Activated CD4-positive, alpha-beta T cell treated with anti-CD3 and anti-CD28 coated beads, Interleukin-2, amount 10 ng/mL, durations not matched to agents 24 days and 14 days (primary cell): ENCODE data around the gene PTH2R. TPM values are rescaled to one million over a fixed set of nuclear protein-coding genes. Genes with fewer than 3 reads are reported as not detected.
"Not testable (repeated sequence)": the region's sequence is repeated elsewhere in the genome, so short reads cannot be mapped to it uniquely, and the experiment has no call there.

Source experiments
- DNase-seq: peaks from one replicate; pipeline ENCODE4 v3.0.0; 2022
- H3K27ac Mint-ChIP-seq: one replicate; pipeline ENCODE4 v1.8.0; 2022; ENCODE audit warnings: mild to moderate bottlenecking, mixed read lengths
- H3K27me3 Mint-ChIP-seq: one replicate; pipeline ENCODE4 v1.8.0; 2022; ENCODE audit warnings: mixed read lengths
- H3K36me3 Mint-ChIP-seq: one replicate; pipeline ENCODE4 v1.8.0; 2022; ENCODE audit warnings: low read depth, mild to moderate bottlenecking, mixed read lengths
- H3K4me1 Mint-ChIP-seq: one replicate; pipeline ENCODE4 v1.8.0; 2021; ENCODE audit warnings: mixed read lengths
- H3K4me3 Mint-ChIP-seq: one replicate; pipeline ENCODE4 v1.8.0; 2022; ENCODE audit warnings: mild to moderate bottlenecking, moderate library complexity, mixed read lengths
- H3K9me3 Mint-ChIP-seq: one replicate; pipeline ENCODE4 v1.8.0; 2021; ENCODE audit warnings: mixed read lengths
- intact Hi-C: fragments of 100-400 bp; cut with micrococcal nuclease; formaldehyde crosslinking; loops from one replicate; pipeline ENCODE4 v1.15.1; 2023
- total RNA-seq: library from RNA; stranded (reverse); gene quantifications from 2 replicates; pipeline ENCODE4 v1.2.3, GENCODE V29; 2022

PTH2R gene
- total RNA-seq, 1 donor from 2014 or later = 0.07 TPM

DNA sequence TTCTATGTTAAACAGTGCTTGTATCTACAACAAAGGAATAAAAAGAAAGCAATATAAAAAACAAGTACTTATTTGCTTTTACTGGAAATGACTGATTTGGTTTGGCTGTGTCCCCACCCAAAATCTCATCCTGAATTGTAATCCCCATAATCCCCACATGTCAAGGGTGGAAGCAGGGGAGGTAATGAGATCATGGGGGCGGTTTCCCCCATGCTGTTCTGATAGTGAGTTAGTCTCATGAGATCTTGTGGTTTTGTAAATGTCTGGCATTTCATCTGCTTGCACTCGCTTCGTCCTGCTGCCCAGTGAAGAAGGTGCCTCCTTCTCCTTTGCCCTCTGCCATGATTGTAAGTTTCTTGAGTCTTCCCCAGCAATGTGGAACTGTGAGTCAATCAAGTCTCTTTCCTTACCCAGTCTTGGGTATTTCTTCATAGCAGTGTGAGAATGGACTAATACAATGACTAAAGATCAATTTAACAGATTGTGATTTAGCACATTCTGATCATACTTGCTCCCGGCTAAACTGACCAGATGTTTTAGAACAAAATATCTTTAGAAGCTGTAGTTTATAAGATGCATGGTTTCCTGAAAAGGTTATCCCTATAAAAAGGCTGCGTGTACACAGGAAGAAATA is 19.9 kb downstream of the PTH2R start:
- Mint-ChIP-seq H3K9me3 (no peaks in the 10 kb centered on the region), H3K4me3 (no peak overlapping the region), H3K36me3 (no peaks in the 10 kb centered on the region), H3K4me1 (no peaks in the 10 kb centered on the region), H3K27me3 (peaks cover 6% of the 10 kb centered on the region), H3K27ac (no peak overlapping the region)
- DNase-seq = no peak
- intact Hi-C loops = no loop called here

DNA sequence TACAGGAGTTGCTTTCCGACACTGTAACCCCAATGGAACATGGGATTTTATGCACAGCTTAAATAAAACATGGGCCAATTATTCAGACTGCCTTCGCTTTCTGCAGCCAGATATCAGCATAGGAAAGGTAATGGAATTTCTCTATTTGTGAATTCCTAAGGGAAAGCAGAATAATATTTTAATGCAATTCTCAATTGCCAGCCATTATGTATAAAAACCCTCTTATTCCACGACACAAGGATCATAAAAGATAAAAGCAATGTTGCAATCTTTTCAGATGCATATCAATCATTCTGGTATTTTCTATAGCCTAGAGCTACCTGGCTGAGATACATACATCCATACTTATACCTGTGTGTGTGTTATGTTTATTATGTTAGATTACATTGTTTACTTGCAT is 31.2 kb downstream of the PTH2R start:
- no peaks in the 10 kb centered on the region for H3K4me1 Mint-ChIP-seq
- DNase-seq = no peak
- peaks cover 5% of the 10 kb centered on the region for H3K27me3 Mint-ChIP-seq
- intact Hi-C loops = no loop called here
- H3K36me3 Mint-ChIP-seq = no peaks in the 10 kb centered on the region
- no peak overlapping the region for H3K4me3 Mint-ChIP-seq
- no peaks in the 10 kb centered on the region for H3K9me3 Mint-ChIP-seq
- no peak overlapping the region for H3K27ac Mint-ChIP-seq

DNA sequence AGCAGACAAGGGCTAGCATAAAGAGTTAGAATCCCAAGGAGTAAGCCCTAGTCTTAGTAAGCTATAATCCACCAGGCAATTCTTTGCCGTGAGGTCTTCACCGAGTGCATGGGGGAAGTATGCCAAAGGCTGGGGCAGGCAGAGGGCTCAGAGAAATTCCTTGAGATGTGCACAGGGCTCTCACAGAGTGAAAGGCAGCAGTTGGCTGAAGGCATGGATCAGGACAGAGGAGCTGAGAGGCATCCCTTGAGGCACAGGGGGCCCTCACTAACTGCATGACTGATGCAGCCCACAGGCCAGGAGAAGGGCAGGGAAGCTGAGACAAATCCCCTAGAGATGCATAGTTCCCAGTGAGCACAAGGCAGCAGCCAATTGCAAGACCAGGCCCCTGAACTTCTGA is 34.1 kb downstream of the PTH2R start:
- DNase-seq = no peak
- no peak overlapping the region for H3K27ac Mint-ChIP-seq
- intact Hi-C loops = no loop called here
- H3K9me3 Mint-ChIP-seq = no peaks in the 10 kb centered on the region
- H3K4me3 Mint-ChIP-seq = no peak overlapping the region
- H3K36me3 Mint-ChIP-seq = no peaks in the 10 kb centered on the region
- peaks cover 3% of the 10 kb centered on the region for H3K27me3 Mint-ChIP-seq
- no peaks in the 10 kb centered on the region for H3K4me1 Mint-ChIP-seq

DNA sequence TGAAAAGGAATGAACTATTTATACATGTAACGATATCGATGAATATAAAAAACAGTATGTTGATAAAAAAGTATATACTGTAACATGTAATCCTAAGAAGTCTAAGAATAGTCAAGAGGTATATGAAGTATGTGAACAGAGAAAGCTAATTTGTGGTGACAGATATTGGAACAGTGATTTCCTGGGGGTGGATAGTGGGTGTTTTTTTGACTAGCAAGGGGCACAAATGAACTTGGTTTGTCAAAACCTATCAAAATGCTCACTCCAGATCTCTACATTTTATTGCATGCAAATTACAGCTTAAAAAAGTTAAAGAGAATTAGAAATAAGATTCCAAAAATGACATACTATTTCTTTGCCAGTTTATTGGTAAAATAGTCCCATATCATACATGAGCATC is 35.4 kb downstream of the PTH2R start:
- intact Hi-C loops = no loop called here
- H3K4me1 Mint-ChIP-seq = no peaks in the 10 kb centered on the region
- H3K27me3 Mint-ChIP-seq = peaks cover 3% of the 10 kb centered on the region
- no peak overlapping the region for H3K27ac Mint-ChIP-seq
- H3K4me3 Mint-ChIP-seq = no peak overlapping the region
- no peak for DNase-seq
- H3K9me3 Mint-ChIP-seq = no peaks in the 10 kb centered on the region
- H3K36me3 Mint-ChIP-seq = no peaks in the 10 kb centered on the region

DNA sequence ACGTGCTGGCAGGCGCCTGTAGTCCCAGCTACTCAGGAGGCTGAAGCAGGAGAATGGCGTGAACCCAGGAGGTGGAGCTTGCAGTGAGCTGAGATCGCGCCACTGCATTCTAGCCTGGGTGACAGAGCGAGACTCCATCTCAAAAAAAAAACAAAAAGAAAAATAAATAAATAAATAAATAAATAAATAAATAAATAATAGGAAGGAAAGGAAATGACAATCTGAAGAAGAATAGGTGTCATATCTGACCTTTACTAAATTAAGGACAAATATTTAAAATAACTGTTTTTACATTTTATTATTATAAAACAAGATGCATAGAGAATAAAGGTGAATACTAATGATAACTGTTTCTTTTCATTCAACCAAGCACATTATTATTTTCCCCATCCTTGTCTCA is 40.9 kb downstream of the PTH2R start:
- H3K27me3 Mint-ChIP-seq, H3K4me1 Mint-ChIP-seq, H3K36me3 Mint-ChIP-seq, H3K9me3 Mint-ChIP-seq, H3K4me3 Mint-ChIP-seq, intact Hi-C loops, H3K27ac Mint-ChIP-seq, DNase-seq: not testable (repeated sequence)

DNA sequence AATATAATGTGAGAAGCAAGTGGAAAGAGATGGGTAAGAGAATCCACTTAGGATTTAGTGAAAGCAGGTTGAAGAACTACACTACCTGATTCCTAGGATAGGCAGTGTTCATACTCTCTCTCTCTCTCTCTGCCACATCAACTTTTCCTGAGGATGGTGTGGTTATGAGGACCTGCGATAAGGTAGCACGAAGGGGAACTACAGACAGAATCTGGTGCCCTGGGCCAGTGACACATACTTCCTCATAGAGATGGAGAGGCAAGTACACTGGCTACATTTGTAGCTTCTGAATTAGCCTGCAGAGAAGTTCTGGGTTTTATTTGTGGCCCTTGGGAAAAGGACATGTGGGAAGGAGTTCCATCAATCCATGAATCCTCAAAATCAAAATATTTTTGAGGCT is 44.5 kb downstream of the PTH2R start:
- DNase-seq = no peak
- Mint-ChIP-seq H3K4me3 (no peak overlapping the region), H3K9me3 (no peaks in the 10 kb centered on the region), H3K4me1 (no peaks in the 10 kb centered on the region), H3K27ac (no peak overlapping the region), H3K36me3 (no peaks in the 10 kb centered on the region), H3K27me3 (no peaks in the 10 kb centered on the region)
- intact Hi-C loops = no loop called here

DNA sequence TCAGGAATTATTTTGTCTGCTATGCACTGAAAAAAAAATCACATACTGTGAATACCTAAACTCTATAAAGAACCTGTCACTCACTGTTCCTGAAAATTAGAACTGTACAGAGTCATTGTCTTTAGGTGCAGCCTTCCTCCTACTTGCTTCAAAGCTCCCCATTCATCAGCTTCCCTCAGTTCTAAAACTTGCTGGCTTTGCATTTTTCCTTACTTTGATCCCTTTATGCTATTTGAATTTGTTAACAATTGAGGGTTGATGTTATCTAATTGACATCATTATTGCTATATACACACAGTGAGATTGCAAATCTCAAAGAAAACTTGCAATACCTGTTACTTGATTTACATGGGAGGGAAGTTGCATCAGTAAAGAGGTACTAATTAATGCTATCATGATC is 48.3 kb downstream of the PTH2R start:
- Mint-ChIP-seq H3K9me3 (no peaks in the 10 kb centered on the region), H3K27me3 (no peaks in the 10 kb centered on the region), H3K4me1 (no peaks in the 10 kb centered on the region), H3K27ac (no peak overlapping the region), H3K36me3 (no peaks in the 10 kb centered on the region), H3K4me3 (no peak overlapping the region)
- intact Hi-C loops = no loop called here
- DNase-seq = no peak

- no peak for DNase-seq
- H3K27me3 Mint-ChIP-seq = peaks cover 3% of the 10 kb centered on the region
- H3K4me3 Mint-ChIP-seq = no peak overlapping the region
- no peaks in the 10 kb centered on the region for H3K9me3 Mint-ChIP-seq
- H3K4me1 Mint-ChIP-seq = no peaks in the 10 kb centered on the region
- intact Hi-C loops = loop anchor here (10.0 kb wide), 1 partner anchor 1731 kb away; no protein-coding TSS in a partner anchor
- no peak overlapping the region for H3K27ac Mint-ChIP-seq
- H3K36me3 Mint-ChIP-seq = no peaks in the 10 kb centered on the region
Observed at GRCh38 chr2:208463721-208464120, 57.1 kb downstream of the PTH2R start.

- DNase-seq = no peak
- Mint-ChIP-seq H3K27me3 (peaks cover 4% of the 10 kb centered on the region), H3K36me3 (no peaks in the 10 kb centered on the region), H3K27ac (no peak overlapping the region), H3K4me1 (no peaks in the 10 kb centered on the region), H3K4me3 (no peak overlapping the region), H3K9me3 (no peaks in the 10 kb centered on the region)
- intact Hi-C loops = loop anchor here (10.0 kb wide), 1 partner anchor 1731 kb away; no protein-coding TSS in a partner anchor
Observed at GRCh38 chr2:208464205-208464604, 57.6 kb downstream of the PTH2R start.

DNA sequence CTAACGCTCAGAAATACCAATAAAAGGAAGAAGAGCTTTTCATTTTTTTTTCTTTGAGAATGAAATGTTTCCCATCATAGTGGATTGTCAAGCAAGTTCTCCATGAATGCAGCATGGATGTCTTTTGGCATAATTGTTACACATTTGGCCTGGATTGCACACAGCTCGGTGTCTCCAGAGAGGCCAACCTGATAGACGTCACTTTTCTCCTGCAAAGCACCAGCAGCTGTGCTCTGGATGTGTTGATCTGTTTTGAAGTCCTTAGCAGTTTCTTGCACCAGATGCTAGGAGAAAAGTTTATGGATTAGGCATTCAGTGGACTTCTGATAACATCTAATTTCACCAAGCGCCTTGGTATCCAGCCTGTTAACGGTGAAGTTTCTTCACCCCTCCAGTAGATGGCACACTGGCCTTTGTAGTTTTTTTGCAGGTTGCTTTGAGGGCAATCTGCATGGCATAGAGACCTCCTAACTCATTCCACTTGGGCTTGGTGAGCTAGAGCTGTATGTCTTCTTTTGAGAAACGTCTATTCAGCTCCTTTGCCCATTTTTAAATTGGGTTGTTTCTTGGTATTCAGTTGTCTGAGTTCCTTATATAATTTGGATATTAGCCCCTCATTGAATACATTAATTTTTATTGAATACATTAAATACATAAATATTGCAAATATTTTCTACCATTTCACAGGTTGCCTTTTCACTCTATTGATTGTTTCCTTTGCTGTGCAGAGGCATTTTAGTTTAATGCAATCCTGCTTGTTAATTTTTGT is 59.7 kb downstream of the PTH2R start:
- DNase-seq = peak; percentile 65
- H3K27me3 Mint-ChIP-seq = peaks cover 4% of the 10 kb centered on the region
- intact Hi-C loops = loop anchor here (5.0 to 10.0 kb wide), 2 partner anchors 741 to 1728 kb away; no protein-coding TSS in a partner anchor

DNA sequence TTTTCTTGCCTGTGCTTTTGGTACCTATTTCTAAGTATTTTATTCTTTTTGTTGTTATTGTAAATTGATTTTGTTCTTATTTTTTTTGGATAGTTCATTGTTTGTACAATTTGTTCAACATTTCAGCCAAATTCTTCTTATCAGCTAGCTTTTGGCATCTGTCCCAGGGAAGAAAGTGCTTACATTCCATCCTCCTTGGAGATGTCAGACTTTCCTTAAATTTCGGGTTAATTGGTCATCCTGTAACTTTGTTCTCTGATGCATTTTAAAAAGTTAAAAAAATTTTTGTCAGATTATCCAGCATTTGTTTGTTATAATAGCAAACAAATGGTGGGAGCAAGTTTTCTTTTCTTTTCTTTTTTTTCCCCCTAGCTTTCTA is 60.3 kb downstream of the PTH2R start:
- intact Hi-C loops = loop anchor here (5.0 to 10.0 kb wide), 2 partner anchors 740 to 1728 kb away; no protein-coding TSS in a partner anchor
- no peak for DNase-seq
- Mint-ChIP-seq H3K9me3 (no peaks in the 10 kb centered on the region), H3K4me1 (no peaks in the 10 kb centered on the region), H3K4me3 (no peak overlapping the region), H3K36me3 (no peaks in the 10 kb centered on the region), H3K27me3 (peaks cover 4% of the 10 kb centered on the region), H3K27ac (no peak overlapping the region)

More for the DNA sequence above, 59.7 kb downstream of the PTH2R start:
- H3K9me3 Mint-ChIP-seq = no peaks in the 10 kb centered on the region
- no peak overlapping the region for H3K4me3 Mint-ChIP-seq
- no peaks in the 10 kb centered on the region for H3K4me1 Mint-ChIP-seq
- H3K36me3 Mint-ChIP-seq = no peaks in the 10 kb centered on the region
- H3K27ac Mint-ChIP-seq = no peak overlapping the region

DNA sequence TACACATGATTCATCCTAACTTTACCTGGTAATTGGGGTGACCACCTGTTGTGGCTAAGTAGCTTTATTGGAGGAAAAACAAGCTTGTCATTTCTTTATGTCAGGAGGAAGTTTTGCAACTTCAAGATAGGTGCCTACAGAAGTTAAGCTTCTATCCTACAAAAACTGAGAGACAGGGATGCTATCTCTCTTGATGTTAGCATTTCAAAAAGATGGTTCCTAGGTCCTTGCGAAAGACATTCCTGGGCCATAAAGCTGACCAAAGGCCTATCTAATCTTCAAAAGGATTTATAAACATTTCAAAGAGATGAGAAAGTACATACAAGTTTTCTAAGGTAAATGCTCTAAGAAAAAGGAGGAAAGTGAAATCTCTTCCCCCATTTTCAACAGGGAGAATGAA is 61.0 kb downstream of the PTH2R start:
- DNase-seq = no peak
- no peaks in the 10 kb centered on the region for H3K36me3 Mint-ChIP-seq
- H3K4me3 Mint-ChIP-seq = no peak overlapping the region
- H3K4me1 Mint-ChIP-seq = no peaks in the 10 kb centered on the region
- intact Hi-C loops = loop anchor here (5.0 to 10.0 kb wide), 2 partner anchors 740 to 1727 kb away; no protein-coding TSS in a partner anchor
- H3K27me3 Mint-ChIP-seq = peaks cover 4% of the 10 kb centered on the region
- no peak overlapping the region for H3K27ac Mint-ChIP-seq
- H3K9me3 Mint-ChIP-seq = no peaks in the 10 kb centered on the region

- no peaks in the 10 kb centered on the region for H3K9me3 Mint-ChIP-seq
- H3K4me1 Mint-ChIP-seq = no peaks in the 10 kb centered on the region
- H3K27ac Mint-ChIP-seq = no peak overlapping the region
- intact Hi-C loops = no loop called here
- no peaks in the 10 kb centered on the region for H3K27me3 Mint-ChIP-seq
- no peaks in the 10 kb centered on the region for H3K36me3 Mint-ChIP-seq
- no peak for DNase-seq
- no peak overlapping the region for H3K4me3 Mint-ChIP-seq
Observed at GRCh38 chr2:208477741-208478140, 71.1 kb downstream of the PTH2R start.

DNA sequence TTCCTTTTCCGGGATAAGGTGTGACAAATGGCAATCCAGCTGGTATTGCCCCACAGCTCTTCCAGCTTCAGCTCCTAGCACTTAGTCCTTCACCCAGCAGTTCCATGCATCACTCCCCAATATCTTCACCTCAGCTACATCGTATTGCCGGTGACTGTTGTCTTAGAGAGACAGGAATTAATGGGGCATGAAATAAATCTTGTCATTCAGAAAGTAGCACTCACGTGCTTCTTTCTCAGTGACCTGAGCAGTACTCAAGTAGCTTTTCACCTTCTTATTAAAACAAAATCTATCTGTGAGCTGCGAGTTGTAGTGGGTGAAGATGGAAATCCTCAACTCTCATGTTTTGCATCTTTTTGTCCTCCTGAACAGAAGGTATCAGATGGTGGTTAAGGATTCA is 72.8 kb downstream of the PTH2R start:
- Mint-ChIP-seq H3K27ac (no peak overlapping the region), H3K27me3 (no peaks in the 10 kb centered on the region), H3K9me3 (no peaks in the 10 kb centered on the region), H3K4me3 (no peak overlapping the region), H3K36me3 (no peaks in the 10 kb centered on the region), H3K4me1 (no peaks in the 10 kb centered on the region)
- DNase-seq = no peak
- intact Hi-C loops = no loop called here
